Skin of body (tissue), 2 donors: ENCODE data around the gene CCNT1. TPM values are rescaled to one million over a fixed set of nuclear protein-coding genes. Genes with fewer than 3 reads are reported as not detected.
"Not testable (repeated sequence)": the region's sequence is repeated elsewhere in the genome, so short reads cannot be mapped to it uniquely, and the experiment has no call there.

Experiments used
- DNase-seq: peaks from one replicate; lab custom pipeline; 2025; lab: John Stamatoyannopoulos, UW
- total RNA-seq: library from RNA; depleted of rRNA; stranded (reverse); fragments of >200 nt; gene quantifications from one replicate; pipeline ENCODE4 v1.2.3, GENCODE V29; 2014

Gene CCNT1
- total RNA-seq = 29.4 TPM

- DNase-seq = peak; percentile 100
Observed at GRCh38 chr12:48716493-48717251, at the start of gene CCNT1. Gene CCNT1 (minus strand): TSS chr12:48716707. CDS start chr12:48716675, 32 bp downstream.

GRCh38 chr12:48765753-48766162, 49.3 kb upstream of the CCNT1 start:
- DNase-seq = no peak

- DNase-seq = no peak
Observed at GRCh38 chr12:48764521-48764920, 48.0 kb upstream of the CCNT1 start.

GRCh38 chr12:48758737-48759136, 42.2 kb upstream of the CCNT1 start:
- no peak for DNase-seq

GRCh38 chr12:48758186-48758585, 41.7 kb upstream of the CCNT1 start:
- DNase-seq = no peak

- no peak for DNase-seq
Observed at GRCh38 chr12:48750769-48751356, 34.4 kb upstream of the CCNT1 start.

- DNase-seq = no peak
Observed at GRCh38 chr12:48750215-48750614, 33.7 kb upstream of the CCNT1 start.

- no peak for DNase-seq
Observed at GRCh38 chr12:48744251-48745008, 27.9 kb upstream of the CCNT1 start.

- no peak for DNase-seq
Observed at GRCh38 chr12:48739618-48740269, 23.2 kb upstream of the CCNT1 start.

GRCh38 chr12:48736456-48736855, 19.9 kb upstream of the CCNT1 start:
- DNase-seq = no peak

- DNase-seq = no peak
Observed at GRCh38 chr12:48728807-48729206, 12.3 kb upstream of the CCNT1 start.

GRCh38 chr12:48720737-48721136, 4.2 kb upstream of the CCNT1 start:
- not testable (repeated sequence) for DNase-seq

- DNase-seq = not testable (repeated sequence)
Observed at GRCh38 chr12:48720171-48720570, 3.7 kb upstream of the CCNT1 start.

GRCh38 chr12:48719002-48719401, 2.5 kb upstream of the CCNT1 start:
- DNase-seq = not testable (repeated sequence)

GRCh38 chr12:48717252-48717695, 767 bp upstream of the CCNT1 start:
- no peak for DNase-seq

- no peak for DNase-seq
Observed at GRCh38 chr12:48716168-48716492, 377 bp downstream of the CCNT1 start.

- DNase-seq = no peak
Observed at GRCh38 chr12:48712209-48712608, 4.3 kb downstream of the CCNT1 start.

GRCh38 chr12:48698822-48699221, 17.7 kb downstream of the CCNT1 start:
- DNase-seq = not testable (repeated sequence)

- DNase-seq = no peak
Observed at GRCh38 chr12:48696626-48697025, 19.9 kb downstream of the CCNT1 start.

GRCh38 chr12:48695859-48696258, 20.6 kb downstream of the CCNT1 start:
- no peak for DNase-seq

- no peak for DNase-seq
Observed at GRCh38 chr12:48694038-48694437, 22.5 kb downstream of the CCNT1 start.

- DNase-seq = no peak
Observed at GRCh38 chr12:48693572-48693971, 22.9 kb downstream of the CCNT1 start.
